ENCODE results near the gene NCEH1. TPM values are rescaled to one million over a fixed set of nuclear protein-coding genes. Genes with fewer than 3 reads are reported as not detected.
"Not testable (repeated sequence)": the region's sequence is repeated elsewhere in the genome, so short reads cannot be mapped to it uniquely, and the experiment has no call there.

NCEH1 gene
- total and polyA plus RNA-seq, 5 donors: 13.0 to 39.4 (median 27.0) TPM

DNA sequence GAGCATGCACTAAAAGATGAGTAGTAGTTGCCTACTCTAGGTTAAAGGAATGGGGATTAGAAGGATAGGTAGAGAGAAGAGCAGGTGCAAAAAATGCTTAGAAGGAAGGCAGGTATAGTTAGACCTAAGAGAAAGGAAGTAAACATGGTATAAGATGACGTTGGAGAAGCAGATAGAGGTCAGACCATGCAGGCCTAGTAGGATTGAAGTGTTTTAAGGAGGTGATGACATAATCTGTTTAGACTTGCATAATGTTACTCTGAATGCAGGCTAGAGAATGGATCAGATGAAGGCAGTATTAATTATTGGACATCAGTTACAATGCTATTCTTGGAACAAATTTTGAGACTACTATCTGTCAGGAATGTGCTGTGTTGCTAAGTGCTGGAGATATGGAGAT is 28.6 kb upstream of the NCEH1 start:
- Histone ChIP-seq H3K4me3 (ENCODE audit: low read length) (no peak overlapping the region), H3K9me3 (ENCODE audit: control insufficient read depth, low read length) (no peaks in the 10 kb centered on the region), H3K27ac (ENCODE audit: low read length) (no peak overlapping the region), H3K27me3 (ENCODE audit: control insufficient read depth, insufficient read depth) (no peaks in the 10 kb centered on the region), H3K4me1 (ENCODE audit: control insufficient read depth, insufficient read depth, low read length) (no peaks in the 10 kb centered on the region)
- ATAC-seq: no peak
- intact Hi-C loops (cut with DNase I): no loop called here
- 31% methylated on average over 1 of the region's 1 CpG for WGBS
- DNase-seq: no peak

DNA sequence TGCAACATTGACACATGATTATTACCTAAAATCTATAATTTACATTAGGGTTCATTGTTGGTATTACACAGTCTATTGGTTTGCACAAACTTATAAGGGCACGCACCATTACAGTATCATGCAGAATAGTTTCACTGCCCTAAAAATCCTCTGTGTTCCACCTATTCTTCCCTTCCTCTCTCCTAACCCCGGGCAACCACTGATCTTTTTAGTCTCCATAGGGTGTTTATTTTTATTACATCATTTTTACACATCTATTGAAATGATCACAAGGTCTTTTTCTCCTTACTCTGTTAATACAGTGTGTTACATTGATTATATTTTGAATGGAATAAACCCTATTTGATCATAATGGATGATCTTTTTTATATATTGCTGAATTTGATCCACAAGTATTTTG is 24.1 kb upstream of the NCEH1 start:
- intact Hi-C loops (cut with DNase I): no loop called here
- Histone ChIP-seq H3K27me3 (ENCODE audit: control insufficient read depth, insufficient read depth) (no peaks in the 10 kb centered on the region), H3K4me3 (ENCODE audit: low read length) (no peak overlapping the region), H3K4me1 (ENCODE audit: control insufficient read depth, insufficient read depth, low read length) (no peaks in the 10 kb centered on the region), H3K9me3 (ENCODE audit: control insufficient read depth, low read length) (no peaks in the 10 kb centered on the region), H3K27ac (ENCODE audit: low read length) (no peak overlapping the region)
- WGBS: 82% methylated on average over 2 of the region's 2 CpGs
- DNase-seq (no peak), ATAC-seq (no peak)

DNA sequence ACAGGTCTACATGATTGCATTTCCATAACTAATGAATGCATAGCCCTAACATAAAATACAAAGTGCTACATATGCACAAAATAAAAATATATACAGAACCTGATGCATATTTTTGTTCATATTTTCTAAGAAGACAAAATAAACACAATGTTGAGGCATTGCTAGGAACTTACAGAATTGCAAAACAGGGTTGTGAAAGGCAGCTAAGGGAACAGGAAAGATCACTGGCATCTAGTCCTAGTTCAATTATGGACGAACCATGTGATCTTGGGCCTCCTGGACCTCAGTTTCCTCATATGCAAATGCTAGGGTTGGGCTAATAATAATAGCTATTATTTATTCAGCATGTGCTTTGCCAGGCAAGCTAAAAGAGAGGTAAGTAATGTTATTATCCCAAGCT is 15.5 kb upstream of the NCEH1 start:
- 71% methylated on average over 1 of the region's 1 CpG for WGBS
- H3K4me1 ChIP-seq (ENCODE audit: control insufficient read depth, insufficient read depth, low read length): no peaks in the 10 kb centered on the region
- no peaks in the 10 kb centered on the region for H3K9me3 ChIP-seq (ENCODE audit: control insufficient read depth, low read length)
- DNase-seq (no peak), ATAC-seq (no peak)
- intact Hi-C loops (cut with DNase I): no loop called here
- no peaks in the 10 kb centered on the region for H3K27me3 ChIP-seq (ENCODE audit: control insufficient read depth, insufficient read depth)
- no peak overlapping the region for H3K27ac ChIP-seq (ENCODE audit: low read length)
- H3K4me3 ChIP-seq (ENCODE audit: low read length): no peak overlapping the region

- H3K27me3 ChIP-seq (ENCODE audit: control insufficient read depth, insufficient read depth); intact Hi-C loops (cut with DNase I); H3K4me3 ChIP-seq (ENCODE audit: low read length); H3K9me3 ChIP-seq (ENCODE audit: control insufficient read depth, low read length); H3K27ac ChIP-seq (ENCODE audit: low read length); DNase-seq; ATAC-seq; H3K4me1 ChIP-seq (ENCODE audit: control insufficient read depth, insufficient read depth, low read length): not testable (repeated sequence)
- WGBS: 82% methylated on average over 8 of the region's 8 CpGs
These were observed 11.7 kb upstream of the NCEH1 start for GRCh38 chr3:172722536-172723040.

DNA sequence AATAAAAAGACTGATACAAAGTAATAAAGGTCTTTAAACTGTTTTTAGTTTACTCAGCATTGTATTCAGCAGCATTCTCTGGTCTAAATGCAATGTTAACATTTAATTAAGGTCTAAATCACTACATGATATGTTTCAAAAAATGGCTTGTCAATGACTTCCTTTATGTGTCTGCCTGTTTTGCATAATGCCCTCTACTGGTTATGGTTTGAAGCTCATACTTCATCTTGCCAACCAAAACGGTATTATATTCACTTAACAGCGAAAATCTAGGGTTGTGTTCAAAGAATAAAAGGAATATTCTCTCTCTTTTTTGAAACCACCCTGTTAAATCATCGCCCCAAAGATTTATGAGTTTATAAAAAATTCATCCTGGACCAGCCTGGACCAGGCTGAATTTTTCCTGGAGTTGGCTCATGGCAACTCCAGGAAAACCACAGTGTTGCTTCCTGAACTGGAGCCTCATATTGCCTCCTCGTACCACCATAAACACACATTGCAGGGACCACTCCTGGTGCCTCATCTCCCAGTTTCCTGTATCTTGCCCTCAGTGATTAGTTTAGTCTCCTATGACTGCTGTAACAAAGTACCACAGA is 6.7 kb upstream of the NCEH1 start:
- DNase-seq (no peak), ATAC-seq (no peak)
- H3K27ac ChIP-seq (ENCODE audit: low read length): no peak overlapping the region
- WGBS: 72% methylated on average over 4 of the region's 4 CpGs
- H3K4me1 ChIP-seq (ENCODE audit: control insufficient read depth, insufficient read depth, low read length): no peaks in the 10 kb centered on the region
- H3K4me3 ChIP-seq (ENCODE audit: low read length): no peak overlapping the region
- H3K9me3 ChIP-seq (ENCODE audit: control insufficient read depth, low read length): no peaks in the 10 kb centered on the region
- intact Hi-C loops (cut with DNase I): no loop called here
- H3K27me3 ChIP-seq (ENCODE audit: control insufficient read depth, insufficient read depth): no peaks in the 10 kb centered on the region

- Histone ChIP-seq H3K4me3 (ENCODE audit: low read length) (no peak overlapping the region), H3K4me1 (ENCODE audit: control insufficient read depth, insufficient read depth, low read length) (no peaks in the 10 kb centered on the region), H3K27me3 (ENCODE audit: control insufficient read depth, insufficient read depth) (no peaks in the 10 kb centered on the region), H3K27ac (ENCODE audit: low read length) (no peak overlapping the region), H3K9me3 (ENCODE audit: control insufficient read depth, low read length) (no peaks in the 10 kb centered on the region)
- intact Hi-C loops (cut with DNase I): no loop called here
- peak; percentile 52 to 62 for ATAC-seq
- 66% methylated on average over 5 of the region's 5 CpGs for WGBS
- DNase-seq: peak in 2 of 3 donors; percentile 66 to 80
These were observed 5.6 kb upstream of the NCEH1 start for GRCh38 chr3:172716476-172716875.

DNA sequence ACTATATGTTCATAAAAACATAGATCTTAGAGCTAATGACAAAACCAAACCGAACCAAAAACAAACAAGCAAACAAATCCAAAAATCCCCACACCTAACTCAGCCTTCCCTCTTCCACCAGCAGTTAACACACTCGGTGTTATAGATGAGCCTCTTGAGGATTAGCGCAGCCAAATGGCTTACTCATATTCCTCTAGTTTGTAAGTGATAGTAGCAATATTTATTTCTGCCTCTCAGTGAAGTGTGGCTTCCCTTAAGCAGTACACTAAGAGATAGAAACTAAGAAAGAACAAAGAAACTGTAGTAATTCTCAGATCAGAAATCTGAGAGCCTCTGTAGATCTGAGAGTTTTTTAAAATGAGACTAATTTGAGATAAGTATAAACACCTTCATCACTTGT is 2.4 kb upstream of the NCEH1 start:
- Histone ChIP-seq H3K27ac (ENCODE audit: low read length) (no peak overlapping the region), H3K4me3 (ENCODE audit: low read length) (no peak overlapping the region), H3K9me3 (ENCODE audit: control insufficient read depth, low read length) (no peaks in the 10 kb centered on the region), H3K4me1 (ENCODE audit: control insufficient read depth, insufficient read depth, low read length) (no peaks in the 10 kb centered on the region), H3K27me3 (ENCODE audit: control insufficient read depth, insufficient read depth) (no peaks in the 10 kb centered on the region)
- ATAC-seq: no peak
- intact Hi-C loops (cut with DNase I): loop anchor here in 2 of 4 donors (5.0 kb wide), 1 partner anchor 41 kb away; no protein-coding TSS in a partner anchor
- DNase-seq: no peak
- WGBS: 66% methylated on average over 3 of the region's 3 CpGs

- DNase-seq (no peak), ATAC-seq (peak; percentile 20 to 45)
- Histone ChIP-seq H3K9me3 (ENCODE audit: control insufficient read depth, low read length) (no peaks in the 10 kb centered on the region), H3K4me3 (ENCODE audit: low read length) (peak overlapping the region; percentile 89), H3K27ac (ENCODE audit: low read length) (peak overlapping the region; percentile 99), H3K27me3 (ENCODE audit: control insufficient read depth, insufficient read depth) (no peaks in the 10 kb centered on the region), H3K4me1 (ENCODE audit: control insufficient read depth, insufficient read depth, low read length) (no peaks in the 10 kb centered on the region)
- intact Hi-C loops (cut with DNase I): loop anchor here in 2 of 4 donors (5.0 kb wide), 1 partner anchor 39 kb away; no protein-coding TSS in a partner anchor
- WGBS: 23% methylated on average over 2 of the region's 2 CpGs
These were observed 558 bp upstream of the NCEH1 start for GRCh38 chr3:172711454-172711795.

DNA sequence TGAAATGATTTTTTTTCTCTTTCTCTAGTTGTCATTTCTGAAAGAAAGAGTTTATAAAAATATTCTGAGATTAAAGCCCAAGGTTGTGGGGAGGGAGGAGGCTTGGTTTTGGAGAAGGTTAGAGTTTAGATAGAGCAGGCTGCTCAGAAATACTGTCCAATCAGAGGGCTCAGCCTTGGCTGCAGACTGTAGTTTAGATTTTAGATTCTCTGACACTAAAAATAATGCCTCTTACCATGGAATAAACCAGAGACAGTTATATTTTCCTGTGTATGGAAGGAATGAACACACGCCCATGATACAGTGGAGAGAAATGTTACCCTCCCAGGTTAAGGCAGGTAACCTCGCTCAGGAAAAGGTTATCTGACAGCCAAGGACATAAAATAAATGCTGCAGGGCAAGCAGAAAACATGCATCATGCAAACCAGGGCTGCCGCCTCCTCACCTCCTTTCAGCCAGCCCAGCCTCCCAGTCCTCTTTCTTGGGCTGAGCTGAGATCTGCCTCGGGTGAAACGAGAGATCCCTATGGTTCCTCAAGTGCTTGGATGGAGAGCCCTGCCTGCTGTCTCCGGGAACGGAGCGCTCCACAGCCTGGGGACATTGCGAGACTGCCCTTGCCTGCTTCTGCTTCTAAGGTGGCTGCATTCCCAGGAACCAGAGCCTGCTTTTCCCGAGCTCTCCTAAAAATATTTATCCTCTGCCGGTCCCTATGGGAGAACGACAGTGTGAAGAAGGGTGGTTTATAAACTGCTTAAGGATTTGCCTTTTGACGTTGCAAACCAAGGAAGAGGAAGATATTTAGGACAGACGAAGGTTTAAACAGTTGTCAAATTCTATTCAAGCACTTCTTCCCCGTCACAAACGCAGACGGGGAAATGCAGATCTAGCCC is 848 bp downstream of the NCEH1 start:
- H3K27me3 ChIP-seq (ENCODE audit: control insufficient read depth, insufficient read depth): no peaks in the 10 kb centered on the region
- no peaks in the 10 kb centered on the region for H3K4me1 ChIP-seq (ENCODE audit: control insufficient read depth, insufficient read depth, low read length)
- H3K4me3 ChIP-seq (ENCODE audit: low read length): peak overlapping the region; percentile 89
- WGBS: 2% methylated on average over 17 of the region's 17 CpGs
- peak overlapping the region; percentile 99 for H3K27ac ChIP-seq (ENCODE audit: low read length)
- H3K9me3 ChIP-seq (ENCODE audit: control insufficient read depth, low read length): no peaks in the 10 kb centered on the region
- ATAC-seq (peak; percentile 60 to 73), DNase-seq (peak; percentile 49 to 79 (median 75))
- intact Hi-C loops (cut with DNase I): loop anchor here in 2 of 4 donors (5.0 kb wide), 1 partner anchor 38 kb away; no protein-coding TSS in a partner anchor

GRCh38 chr3:172708921-172709773 is 1.7 kb downstream of the NCEH1 start:
- H3K4me1 ChIP-seq (ENCODE audit: control insufficient read depth, insufficient read depth, low read length): no peaks in the 10 kb centered on the region
- WGBS: 88% methylated on average over 2 of the region's 2 CpGs
- ATAC-seq (no peak), DNase-seq (no peak)
- H3K9me3 ChIP-seq (ENCODE audit: control insufficient read depth, low read length): no peaks in the 10 kb centered on the region
- no peaks in the 10 kb centered on the region for H3K27me3 ChIP-seq (ENCODE audit: control insufficient read depth, insufficient read depth)
- intact Hi-C loops (cut with DNase I): no loop called here
- peak overlapping the region; percentile 25 for H3K4me3 ChIP-seq (ENCODE audit: low read length)
- no peak overlapping the region for H3K27ac ChIP-seq (ENCODE audit: low read length)
